ENCODE data around the gene FBLN1.

DNA sequence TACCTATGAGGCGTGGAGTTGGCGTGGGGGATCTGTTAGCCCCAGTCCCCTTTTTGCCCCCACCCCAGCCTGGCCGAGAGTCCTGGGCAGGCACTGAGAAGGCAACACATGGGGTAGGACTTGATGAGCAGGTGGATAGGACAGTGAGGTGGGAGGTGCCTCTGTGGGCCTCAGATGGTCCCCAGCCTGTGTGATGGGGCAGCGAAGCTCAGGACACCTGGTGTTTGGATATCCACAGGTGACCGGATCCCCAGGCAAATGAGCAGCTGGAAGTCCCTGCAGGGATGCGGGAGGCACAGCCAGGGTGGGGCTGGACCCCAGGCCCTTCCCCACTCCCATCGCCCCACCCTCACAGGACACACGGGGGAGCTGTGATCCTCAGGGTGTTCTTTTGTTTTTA, 9.7 kb downstream of the FBLN1 start:
- TF ChIP-seq POLR2AphosphoS5 (IDR thresholded peaks at IDR 0.05; ENCODE audit: low read depth, low read length): no peak
- TF ChIP-seq, protein P1, sequence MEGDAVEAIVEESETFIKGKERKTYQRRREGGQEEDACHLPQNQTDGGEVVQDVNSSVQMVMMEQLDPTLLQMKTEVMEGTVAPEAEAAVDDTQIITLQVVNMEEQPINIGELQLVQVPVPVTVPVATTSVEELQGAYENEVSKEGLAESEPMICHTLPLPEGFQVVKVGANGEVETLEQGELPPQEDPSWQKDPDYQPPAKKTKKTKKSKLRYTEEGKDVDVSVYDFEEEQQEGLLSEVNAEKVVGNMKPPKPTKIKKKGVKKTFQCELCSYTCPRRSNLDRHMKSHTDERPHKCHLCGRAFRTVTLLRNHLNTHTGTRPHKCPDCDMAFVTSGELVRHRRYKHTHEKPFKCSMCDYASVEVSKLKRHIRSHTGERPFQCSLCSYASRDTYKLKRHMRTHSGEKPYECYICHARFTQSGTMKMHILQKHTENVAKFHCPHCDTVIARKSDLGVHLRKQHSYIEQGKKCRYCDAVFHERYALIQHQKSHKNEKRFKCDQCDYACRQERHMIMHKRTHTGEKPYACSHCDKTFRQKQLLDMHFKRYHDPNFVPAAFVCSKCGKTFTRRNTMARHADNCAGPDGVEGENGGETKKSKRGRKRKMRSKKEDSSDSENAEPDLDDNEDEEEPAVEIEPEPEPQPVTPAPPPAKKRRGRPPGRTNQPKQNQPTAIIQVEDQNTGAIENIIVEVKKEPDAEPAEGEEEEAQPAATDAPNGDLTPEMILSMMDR (IDR thresholded peaks at IDR 0.05; ENCODE audit: control extremely low read depth in 1 of 3, insufficient read depth in 1 of 3, low read depth in 1 of 3, low read length in 3 of 3): no peak
- TF ChIP-seq PHF8 (conservative IDR thresholded peaks at IDR 0.05; ENCODE audit: low read depth, low read length): no peak
- no peak for TF ChIP-seq EP300 (IDR thresholded peaks at IDR 0.05; ENCODE audit: borderline replicate concordance in 1 of 2, low read depth in 2 of 2, low read length in 2 of 2)
- no peak for TF ChIP-seq YY1 (IDR thresholded peaks at IDR 0.05; ENCODE audit: low read depth, low read length)
- TF ChIP-seq CBX8 (IDR thresholded peaks at IDR 0.05; ENCODE audit: borderline replicate concordance, low read depth, low read length): no peak
- no peak for TF ChIP-seq TAF1 (IDR thresholded peaks at IDR 0.05; ENCODE audit: low read depth, low read length)

Data from H1 (cell line).